Left lung (tissue), 10 donors: Measurements from ENCODE around the gene BHLHE40. TPM values are rescaled to one million over a fixed set of nuclear protein-coding genes. Genes with fewer than 3 reads are reported as not detected.

Experiments used
- ATAC-seq: fragments of 200-7000 bp; cut with Tn5 transposase; one replicate; pipeline ENCODE4 v1.9.1; 2020; ENCODE audit warnings: moderate library complexity
- DNase-seq, 4 donors: peaks; one replicate each; pipeline ENCODE4 v3.0.0-alpha.2; 2013 to 2020
- H3K27ac ChIP-seq, 2 donors: fragments of 200-600 bp; sonication (generic) in 1 of 2; one replicate each; pipeline versions ENCODE4 v1.5.0 to v1.8.0; 2020 to 2021
- H3K27me3 ChIP-seq, 2 donors: fragments of 200-600 bp; sonication (generic) in 1 of 2; one replicate each; pipeline versions ENCODE4 v1.5.0 to v1.8.0; 2020 to 2021
- H3K36me3 ChIP-seq, 2 donors: fragments of 200-600 bp; sonication (generic) in 1 of 2; one replicate each; pipeline versions ENCODE4 v1.5.0 to v1.8.0; 2020 to 2021
- H3K4me1 ChIP-seq, 2 donors: fragments of 200-600 bp; one replicate each; pipeline ENCODE4 v1.8.0; 2021
- H3K4me3 ChIP-seq, 2 donors: fragments of 200-600 bp; sonication (generic) in 1 of 2; one replicate each; pipeline versions ENCODE4 v1.5.0 to v1.8.0; 2020 to 2021; ENCODE audit warnings: mild to moderate bottlenecking in 1 of 2
- H3K9me3 ChIP-seq, 2 donors: fragments of 200-600 bp; sonication (generic) in 1 of 2; one replicate each; pipeline versions ENCODE4 v1.5.0 to v1.8.0; 2020 to 2021
- intact Hi-C, 2 donors: fragments of 100-400 bp; cut with DNase I; formaldehyde crosslinking; loops; one replicate each; pipeline versions ENCODE4 v1.11.2 to v1.14.2; 2022
- polyA plus RNA-seq, 6 donors: library from polyadenylated mRNA; unstranded; fragments of 120-200 nt; gene quantifications; one replicate each; pipeline ENCODE4 v1.2.1, GENCODE V29; 2013; ENCODE audit not compliant: insufficient read length in 6 of 6
- total RNA-seq, 2 donors: library from RNA; stranded (reverse); fragmentation: NEBNext Ultra II Directional; extraction: Animal tissue kit (Norgen Biotek cat#: 25700); gene quantifications; one replicate each; pipeline ENCODE4 v1.2.1, GENCODE V29; 2021
- TF ChIP-seq, protein P1 (sequence below), 2 donors: fragments of 200-600 bp; sonication (generic) in 1 of 2; IDR thresholded peaks; one replicate each; pipeline versions ENCODE4 v1.5.0 to v1.8.0; 2021; ENCODE audit warnings: antibody characterized with exemption in 2 of 2
- donor health status: DM: no; HTN: yes; CAD: no.
- donor health status: DM: no; HTN: no; CAD: no.

The BHLHE40 gene
- total and polyA plus RNA-seq, 8 donors, result 17.9 to 97.5 (median 27.3) TPM

DNA sequence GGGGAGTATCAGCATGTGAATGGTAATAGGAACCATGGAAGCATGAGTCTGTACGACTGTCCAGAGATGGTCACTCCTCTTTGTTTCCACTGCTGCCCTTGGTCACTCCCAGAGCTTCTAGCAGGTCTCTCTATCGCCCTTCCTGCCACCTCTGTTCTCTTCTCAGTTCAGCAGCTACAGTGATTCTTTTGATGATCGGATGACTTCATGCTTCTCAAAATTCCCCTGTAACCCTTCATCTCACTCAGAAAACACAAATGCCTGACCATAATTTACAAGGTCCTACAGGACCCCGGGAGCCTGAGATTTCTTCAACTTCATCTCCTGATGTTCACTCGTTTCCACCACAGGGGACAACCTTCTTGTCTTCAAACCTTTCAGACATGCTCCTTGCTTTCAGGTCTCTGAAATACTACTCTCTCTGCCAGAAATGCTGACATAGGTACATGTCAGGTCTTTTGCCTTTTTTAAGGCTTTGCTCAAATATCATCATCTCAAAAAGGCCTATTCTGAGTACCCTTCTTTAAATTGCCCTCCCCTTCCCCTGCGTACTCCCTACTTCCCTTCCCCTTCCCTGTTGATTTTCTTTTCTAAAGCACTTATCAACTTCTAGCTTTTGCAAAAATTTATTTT, 42.1 kb upstream of the BHLHE40 start:
- Histone ChIP-seq H3K36me3 (no peaks in the 10 kb centered on the region), H3K4me1 (no peaks in the 10 kb centered on the region), H3K4me3 (no peak overlapping the region), H3K9me3 (no peaks in the 10 kb centered on the region), H3K27ac (no peak overlapping the region), H3K27me3 (no peaks in the 10 kb centered on the region)
- TF ChIP-seq, protein P1, sequence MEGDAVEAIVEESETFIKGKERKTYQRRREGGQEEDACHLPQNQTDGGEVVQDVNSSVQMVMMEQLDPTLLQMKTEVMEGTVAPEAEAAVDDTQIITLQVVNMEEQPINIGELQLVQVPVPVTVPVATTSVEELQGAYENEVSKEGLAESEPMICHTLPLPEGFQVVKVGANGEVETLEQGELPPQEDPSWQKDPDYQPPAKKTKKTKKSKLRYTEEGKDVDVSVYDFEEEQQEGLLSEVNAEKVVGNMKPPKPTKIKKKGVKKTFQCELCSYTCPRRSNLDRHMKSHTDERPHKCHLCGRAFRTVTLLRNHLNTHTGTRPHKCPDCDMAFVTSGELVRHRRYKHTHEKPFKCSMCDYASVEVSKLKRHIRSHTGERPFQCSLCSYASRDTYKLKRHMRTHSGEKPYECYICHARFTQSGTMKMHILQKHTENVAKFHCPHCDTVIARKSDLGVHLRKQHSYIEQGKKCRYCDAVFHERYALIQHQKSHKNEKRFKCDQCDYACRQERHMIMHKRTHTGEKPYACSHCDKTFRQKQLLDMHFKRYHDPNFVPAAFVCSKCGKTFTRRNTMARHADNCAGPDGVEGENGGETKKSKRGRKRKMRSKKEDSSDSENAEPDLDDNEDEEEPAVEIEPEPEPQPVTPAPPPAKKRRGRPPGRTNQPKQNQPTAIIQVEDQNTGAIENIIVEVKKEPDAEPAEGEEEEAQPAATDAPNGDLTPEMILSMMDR (IDR thresholded peaks at IDR 0.05), result no peak
- no peak for DNase-seq
- ATAC-seq, result no peak
- intact Hi-C loops, result no loop called here

DNA sequence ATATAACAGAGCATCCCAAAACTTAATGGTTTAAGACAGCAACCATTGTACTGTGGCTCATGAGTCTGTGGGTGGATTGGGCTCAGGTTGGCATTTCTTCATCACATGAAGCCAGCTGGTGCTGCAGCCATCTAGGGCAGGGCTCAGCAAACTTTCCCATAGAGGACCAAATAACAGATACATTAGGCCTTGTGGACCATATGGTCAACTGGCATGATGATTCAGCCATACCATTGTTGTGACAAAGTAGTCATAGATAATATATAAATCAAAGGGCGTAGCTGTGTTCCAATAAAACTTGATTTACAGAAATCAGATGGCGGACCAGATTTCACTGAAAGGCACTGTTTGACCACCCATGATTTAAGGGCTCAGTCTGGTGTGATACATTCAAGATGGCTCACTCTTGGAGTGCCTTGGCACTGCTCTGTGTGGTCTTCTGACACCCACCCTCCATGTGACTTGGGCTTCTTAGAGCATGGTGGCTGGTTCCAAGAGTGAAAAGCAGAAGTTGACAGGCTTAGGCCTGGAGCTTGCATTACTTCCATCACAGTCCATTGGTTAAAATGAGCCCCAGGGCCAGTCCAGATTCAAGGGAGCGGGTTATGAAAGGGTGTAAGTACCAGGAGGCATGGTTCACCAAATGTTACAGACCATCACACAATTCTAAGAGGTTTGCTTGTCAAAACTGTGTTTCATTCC, 40.8 kb upstream of the BHLHE40 start:
- Histone ChIP-seq H3K4me3 (no peak overlapping the region), H3K4me1 (no peaks in the 10 kb centered on the region), H3K27ac (no peak overlapping the region), H3K9me3 (no peaks in the 10 kb centered on the region), H3K27me3 (no peaks in the 10 kb centered on the region), H3K36me3 (no peaks in the 10 kb centered on the region)
- TF ChIP-seq, protein P1 (IDR thresholded peaks at IDR 0.05), result no peak
- DNase-seq (no peak), ATAC-seq (no peak)
- intact Hi-C loops, result no loop called here

DNA sequence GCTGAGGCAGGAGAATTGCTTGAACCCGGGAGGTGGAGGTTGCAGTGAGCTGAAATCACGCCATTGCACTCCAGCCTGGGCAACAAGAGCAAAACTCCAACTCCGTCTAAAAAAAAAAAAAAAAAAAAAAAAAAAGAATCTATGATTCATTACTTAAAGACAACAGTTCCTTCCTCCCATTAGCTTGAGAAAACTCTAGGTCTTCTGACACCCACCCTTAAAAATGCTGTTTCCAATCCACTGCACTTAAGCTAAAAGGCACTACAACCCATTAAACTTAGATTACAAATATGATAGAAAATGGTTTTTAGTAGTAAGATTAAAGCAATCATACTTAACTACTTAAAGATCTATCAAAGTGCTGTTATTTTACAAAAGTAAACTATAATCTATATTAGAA, 40.0 kb upstream of the BHLHE40 start:
- intact Hi-C loops, result no loop called here
- DNase-seq, result no peak
- H3K36me3 ChIP-seq, result no peaks in the 10 kb centered on the region
- no peak overlapping the region for H3K4me3 ChIP-seq
- TF ChIP-seq, protein P1 (IDR thresholded peaks at IDR 0.05), result no peak
- H3K27ac ChIP-seq, result no peak overlapping the region
- no peaks in the 10 kb centered on the region for H3K27me3 ChIP-seq
- H3K9me3 ChIP-seq, result no peaks in the 10 kb centered on the region
- H3K4me1 ChIP-seq, result no peaks in the 10 kb centered on the region
- ATAC-seq, result no peak

DNA sequence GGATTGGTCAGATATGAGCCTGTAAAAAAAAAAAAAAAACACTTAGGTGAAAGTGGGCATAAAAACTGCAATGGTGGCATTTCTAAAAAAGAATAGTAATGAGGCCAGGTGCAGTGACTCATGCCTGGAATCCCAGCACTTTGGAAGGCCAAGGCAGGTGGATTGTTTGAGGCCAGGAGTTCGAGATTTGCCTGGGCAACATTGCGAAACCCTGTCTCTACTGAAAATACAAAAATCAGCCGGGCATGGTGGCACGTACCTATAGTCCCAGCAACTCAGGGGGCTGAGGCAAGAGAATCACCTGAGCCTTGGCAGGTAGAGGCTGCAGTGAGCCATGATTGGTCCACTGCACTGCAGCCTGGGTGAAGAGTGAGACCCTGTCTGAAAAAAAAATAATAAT, 38.3 kb upstream of the BHLHE40 start:
- intact Hi-C loops, result no loop called here
- TF ChIP-seq, protein P1 (IDR thresholded peaks at IDR 0.05), result no peak
- no peaks in the 10 kb centered on the region for H3K9me3 ChIP-seq
- H3K36me3 ChIP-seq, result no peaks in the 10 kb centered on the region
- DNase-seq (no peak), ATAC-seq (no peak)
- H3K27me3 ChIP-seq, result no peaks in the 10 kb centered on the region
- H3K4me3 ChIP-seq, result no peak overlapping the region
- no peaks in the 10 kb centered on the region for H3K4me1 ChIP-seq
- no peak overlapping the region for H3K27ac ChIP-seq

DNA sequence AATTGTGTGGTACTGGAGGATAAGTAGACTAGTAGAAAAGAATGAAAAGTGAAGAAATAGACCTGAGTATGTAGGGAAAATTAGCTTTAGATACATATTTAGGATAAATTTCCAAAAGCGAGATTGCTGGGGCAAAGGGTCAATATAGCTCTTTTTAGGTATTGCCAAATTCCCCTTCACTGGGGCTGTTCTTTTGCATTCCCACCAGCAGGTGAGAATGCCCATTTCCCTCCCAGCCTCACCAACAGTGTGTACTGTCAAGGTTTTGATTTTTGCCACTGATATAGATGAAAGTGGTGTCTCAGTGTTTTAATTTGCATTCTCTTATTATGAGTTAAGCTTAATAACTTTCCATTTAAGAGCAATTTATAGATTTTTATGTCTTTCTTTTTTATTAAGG, 35.7 kb upstream of the BHLHE40 start:
- intact Hi-C loops, result no loop called here
- no peak for DNase-seq
- Histone ChIP-seq H3K4me1 (no peaks in the 10 kb centered on the region), H3K27me3 (no peaks in the 10 kb centered on the region), H3K4me3 (no peak overlapping the region), H3K9me3 (no peaks in the 10 kb centered on the region), H3K36me3 (no peaks in the 10 kb centered on the region), H3K27ac (no peak overlapping the region)
- TF ChIP-seq, protein P1 (IDR thresholded peaks at IDR 0.05), result no peak
- ATAC-seq, result no peak
